IMR-90 (cell line): Measurements from ENCODE around the gene DNAJB8. TPM values are rescaled to one million over a fixed set of nuclear protein-coding genes. Genes with fewer than 3 reads are reported as not detected.

ENCODE experiments used
- ATAC-seq: fragments of 200-7000 bp; cut with Tn5 transposase; 2 replicates; pipeline ENCODE4 v1.9.1; 2020; ENCODE audit warnings: low read depth, mild to moderate bottlenecking, moderate library complexity
- BruUV-seq: library from RNA; stranded (reverse); fragments of 400-500 nt; replicated peaks from 2 replicates; lab custom pipeline; 2021; lab: Mats Ljungman, UMichigan
- CTCF ChIA-PET: fragments of 300-600 bp; formaldehyde crosslinking; extraction: SDS; loops from one replicate; lab custom pipeline; 2021; ENCODE audit warnings: antibody characterized with exemption; lab: Yijun Ruan, JAX
- POLR2A ChIA-PET: fragments of 300-600 bp; sonication (Branson Sonifier 250); formaldehyde crosslinking; loops from one replicate; lab custom pipeline; 2022; ENCODE audit warnings: antibody characterized with exemption; ENCODE audit not compliant: unreplicated experiment; lab: Charles Lee
- DNase-seq: peaks from one replicate; pipeline ENCODE4 v3.0.0; 2013
- H2AFZ ChIP-seq: replicated peaks from 2 replicates; pipeline ENCODE3; 2013; ENCODE audit warnings: low read length, mild to moderate bottlenecking; ENCODE audit not compliant: poor library complexity
- H2AK5ac ChIP-seq: 2 replicates; pipeline ENCODE4 v1.6.1; 2013; ENCODE audit warnings: low read depth, low read length, inconsistent platforms
- H2AK9ac ChIP-seq: replicated peaks from 2 replicates; pipeline ENCODE3; 2013; ENCODE audit warnings: mild to moderate bottlenecking, low read depth, low read length, moderate library complexity; ENCODE audit not compliant: poor library complexity
- H2BK120ac ChIP-seq: 2 replicates; pipeline ENCODE4 v1.6.1; 2013; ENCODE audit warnings: low read depth, low read length, inconsistent platforms
- H2BK15ac ChIP-seq: 3 replicates; pipeline ENCODE4 v1.6.1; 2013; ENCODE audit warnings: low read depth, low read length, inconsistent platforms
- H2BK20ac ChIP-seq: 2 replicates; pipeline ENCODE4 v1.6.1; 2013; ENCODE audit warnings: low read depth, mild to moderate bottlenecking, inconsistent platforms, low read length, moderate library complexity
- H2BK5ac ChIP-seq: 2 replicates; pipeline ENCODE4 v1.6.1; 2013; ENCODE audit warnings: mild to moderate bottlenecking, low read depth, low read length, inconsistent platforms; ENCODE audit not compliant: poor library complexity, severe bottlenecking
- H3K14ac ChIP-seq: replicated peaks from 2 replicates; pipeline ENCODE4 v1.6.1; 2013; ENCODE audit warnings: low read depth, low read length, inconsistent platforms
- H3K18ac ChIP-seq: 2 replicates; pipeline ENCODE4 v1.6.1; 2013; ENCODE audit warnings: low read depth, low read length, control low read depth
- H3K23ac ChIP-seq: 2 replicates; pipeline ENCODE4 v1.6.1; 2013; ENCODE audit warnings: low read depth, low read length, inconsistent platforms
- H3K27ac ChIP-seq: 2 replicates; pipeline ENCODE4 v1.5.1; 2013; ENCODE audit warnings: mild to moderate bottlenecking, control low read depth, low read length; ENCODE audit not compliant: insufficient read depth
- H3K27me3 ChIP-seq: 2 replicates; pipeline ENCODE4 v1.6.1; 2013; ENCODE audit warnings: low read length; ENCODE audit not compliant: control insufficient read depth, insufficient read depth
- H3K36me3 ChIP-seq: 2 replicates; pipeline ENCODE4 v1.6.1; 2013; ENCODE audit warnings: low read length, mixed read lengths; ENCODE audit not compliant: control insufficient read depth, insufficient read depth
- H3K4ac ChIP-seq: 2 replicates; pipeline ENCODE4 v1.6.1; 2013; ENCODE audit warnings: low read depth, low read length, inconsistent platforms
- H3K4me1 ChIP-seq: 2 replicates; pipeline ENCODE4 v1.6.1; 2013; ENCODE audit warnings: low read length, mixed read lengths; ENCODE audit not compliant: control insufficient read depth, insufficient read depth
- H3K4me2 ChIP-seq: 2 replicates; pipeline ENCODE4 v1.6.1; 2013; ENCODE audit warnings: low read depth, mild to moderate bottlenecking, control low read depth, low read length, moderate library complexity
- H3K4me3 ChIP-seq: 2 replicates; pipeline ENCODE4 v1.5.1; 2013; ENCODE audit warnings: low read depth, mild to moderate bottlenecking, control low read depth, low read length, moderate library complexity; ENCODE audit not compliant: insufficient read depth
- H3K56ac ChIP-seq: 2 replicates; pipeline ENCODE4 v1.6.1; 2013; ENCODE audit warnings: low read length, inconsistent platforms; ENCODE audit not compliant: insufficient read depth; ENCODE audit errors: extremely low read depth
- H3K79me1 ChIP-seq, 2 experiments: 2 replicates each; pipeline ENCODE4 v1.6.1; 2013; ENCODE audit warnings: low read length in 2 of 2, inconsistent platforms in 1 of 2, low read depth in 1 of 2
- H3K9ac ChIP-seq: 2 replicates; pipeline ENCODE4 v1.6.1; 2013; ENCODE audit warnings: low read depth, low read length, control low read depth
- H3K9me1 ChIP-seq: 2 replicates; pipeline ENCODE4 v1.6.1; 2013; ENCODE audit warnings: low read length, inconsistent platforms; ENCODE audit not compliant: insufficient read depth
- H3K9me3 ChIP-seq: 2 replicates; pipeline ENCODE4 v1.6.1; 2013; ENCODE audit warnings: low read length; ENCODE audit not compliant: control insufficient read depth, insufficient read depth
- H4K20me1 ChIP-seq: 2 replicates; pipeline ENCODE4 v1.6.1; 2013; ENCODE audit warnings: low read length, inconsistent platforms; ENCODE audit not compliant: insufficient read depth
- H4K5ac ChIP-seq: 2 replicates; pipeline ENCODE4 v1.6.1; 2013; ENCODE audit warnings: mild to moderate bottlenecking, low read depth, low read length, control low read depth
- H4K8ac ChIP-seq, 2 experiments: 2 replicates each; pipeline ENCODE4 v1.6.1; 2013; ENCODE audit warnings: low read depth in 2 of 2, low read length in 2 of 2, control low read depth in 1 of 2, inconsistent platforms in 1 of 2
- H4K91ac ChIP-seq: 2 replicates; pipeline ENCODE4 v1.6.1; 2013; ENCODE audit warnings: low read depth, low read length, inconsistent platforms; ENCODE audit not compliant: insufficient read depth
- BHLHE40 ChIP-seq: fragments of 150-350 bp; IDR thresholded peaks from 2 replicates; pipeline ENCODE4 v1.6.1; 2016; ENCODE audit warnings: mild to moderate bottlenecking, low read depth, low read length
- CEBPB ChIP-seq: IDR thresholded peaks from 2 replicates; pipeline ENCODE4 v1.6.1; 2012; ENCODE audit warnings: low read depth, low read length, improper control_type of control experiment
- CHD1 ChIP-seq: IDR thresholded peaks from 2 replicates; pipeline ENCODE4 v1.6.1; 2012; ENCODE audit warnings: low read depth, low read length, improper control_type of control experiment
- ELK1 ChIP-seq: fragments of 150-350 bp; IDR thresholded peaks from 2 replicates; pipeline ENCODE4 v1.6.1; 2016; ENCODE audit warnings: low read depth, mild to moderate bottlenecking, low read length, moderate library complexity, borderline replicate concordance
- FOS ChIP-seq: fragments of 150-350 bp; IDR thresholded peaks from 2 replicates; pipeline ENCODE4 v1.6.1; 2016; ENCODE audit warnings: low read depth, low read length
- MAFK ChIP-seq: IDR thresholded peaks from 2 replicates; pipeline ENCODE4 v1.6.1; 2012; ENCODE audit warnings: low read depth, low read length, improper control_type of control experiment
- MAZ ChIP-seq: IDR thresholded peaks from 2 replicates; pipeline ENCODE4 v1.6.1; 2012; ENCODE audit warnings: low read depth, mild to moderate bottlenecking, low read length, improper control_type of control experiment, moderate library complexity, borderline replicate concordance
- MXI1 ChIP-seq: IDR thresholded peaks from 2 replicates; pipeline ENCODE4 v1.6.1; 2012; ENCODE audit warnings: low read depth, mild to moderate bottlenecking, low read length, moderate library complexity, borderline replicate concordance
- NFE2L2 ChIP-seq: fragments of 150-350 bp; IDR thresholded peaks from 2 replicates; pipeline ENCODE4 v1.6.1; 2016; ENCODE audit warnings: low read depth, mild to moderate bottlenecking, low read length
- RAD21 ChIP-seq: IDR thresholded peaks from 2 replicates; pipeline ENCODE4 v1.6.1; 2012; ENCODE audit warnings: low read length, improper control_type of control experiment
- RCOR1 ChIP-seq: IDR thresholded peaks from 2 replicates; pipeline ENCODE4 v1.6.1; 2012; ENCODE audit warnings: mild to moderate bottlenecking, low read length, improper control_type of control experiment; ENCODE audit not compliant: insufficient replicate concordance
- RFX5 ChIP-seq: IDR thresholded peaks from 2 replicates; pipeline ENCODE4 v1.8.0; 2012; ENCODE audit warnings: low read depth, mild to moderate bottlenecking, low read length, moderate library complexity
- SMC3 ChIP-seq: fragments of 150-350 bp; IDR thresholded peaks from 2 replicates; pipeline ENCODE4 v1.6.1; 2016; ENCODE audit warnings: low read depth, mild to moderate bottlenecking, antibody characterized with exemption, low read length, moderate library complexity
- WGBS, 2 experiments: methylation state at CpG; one replicate each; pipeline versions ENCODE4 v1.1.5 to v1.1.7; 2013; ENCODE audit warnings: missing lambda C conversion rate in 2 of 2; ENCODE audit not compliant: insufficient read length in 1 of 2; ENCODE audit errors: extremely low coverage in 2 of 2; 5-methylcytosine and 5-hydroxymethylcytosine counted together
- dilution Hi-C: fragments of 300-500 bp; cut with HindIII; formaldehyde crosslinking; loops from one replicate; pipeline ENCODE4 v1.14.3; 2018; ENCODE audit warnings: low sequenced_read_pairs; ENCODE audit not compliant: unreplicated experiment
- in situ Hi-C: fragments of 300-500 bp; cut with MboI; formaldehyde crosslinking; loops from 3 replicates; pipeline ENCODE4 v1.14.3; 2019; ENCODE audit warnings: low sequenced_read_pairs, inconsistent platforms, mixed read lengths
- intact Hi-C: fragments of 100-400 bp; cut with micrococcal nuclease; formaldehyde crosslinking; loops from 2 replicates; pipeline ENCODE4 v1.10.0; 2022
- polyA plus RNA-seq, 3 experiments: library from polyadenylated mRNA; depleted of rRNA; stranded (reverse); fragments of >200 nt; gene quantifications; 2 replicates each; pipeline ENCODE4 v1.2.3, GENCODE V29; 2012; ENCODE audit warnings: low replicate concordance in 1 of 3
- total RNA-seq: library from RNA; depleted of rRNA; stranded (reverse); fragments of >200 nt; gene quantifications from 2 replicates; pipeline ENCODE4 v1.2.3, GENCODE V29; 2012

The DNAJB8 gene
- total and polyA plus RNA-seq, 2 of the 4 experiments (the other 2 are of a cell fraction) = not detected

DNA sequence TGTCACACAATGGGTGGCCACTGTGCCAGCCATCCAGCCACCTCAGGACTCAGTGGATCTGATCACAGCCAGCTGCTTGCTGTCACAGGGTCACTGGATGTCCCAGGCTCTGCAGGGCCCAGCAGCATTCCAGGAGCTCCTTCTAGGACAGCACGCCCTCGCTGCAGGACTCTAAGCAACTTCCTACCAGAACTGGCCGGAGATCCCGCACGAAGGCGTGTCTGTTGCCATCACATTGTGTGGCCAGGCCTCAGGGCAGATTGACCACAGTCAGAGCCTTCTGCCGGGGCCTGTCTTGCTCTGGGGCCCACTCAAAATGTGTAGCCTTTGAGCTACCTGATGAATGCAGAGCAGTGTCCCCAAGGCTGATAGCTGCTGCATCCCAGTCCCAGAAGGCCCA, 24.6 kb downstream of the DNAJB8 start:
- Histone ChIP-seq H3K27me3 (peaks cover 53% of the 10 kb centered on the region), H2BK120ac (no peak overlapping the region), H2AK5ac (no peak overlapping the region), H2BK15ac (no peak overlapping the region), H2BK20ac (no peak overlapping the region), H3K9me3 (no peaks in the 10 kb centered on the region), H3K9me1 (no peaks in the 10 kb centered on the region), H3K4me3 (no peak overlapping the region), H3K79me1 (no peaks in the 10 kb centered on the region), H4K20me1 (no peaks in the 10 kb centered on the region), H3K56ac (no peak overlapping the region), H3K23ac (no peak overlapping the region), H3K27ac (no peak overlapping the region), H3K14ac (no peak overlapping the region), H3K18ac (no peak overlapping the region), H4K8ac (no peak overlapping the region), H3K9ac (no peak overlapping the region), H2AFZ (no peak overlapping the region), H3K4me1 (no peaks in the 10 kb centered on the region), H4K91ac (no peak overlapping the region), H2BK5ac (no peak overlapping the region), H4K5ac (no peak overlapping the region), H2AK9ac (no peak overlapping the region), H3K4ac (no peak overlapping the region), H3K36me3 (no peaks in the 10 kb centered on the region), H3K4me2 (no peak overlapping the region)
- in situ Hi-C loops (no loop called here), dilution Hi-C loops (no loop called here), intact Hi-C loops (no loop called here)
- ATAC-seq (no peak), DNase-seq (no peak)
- BruUV-seq = no TSS peak
- CTCF ChIA-PET = no interaction called here
- no peak for TF ChIP-seq RFX5
- no peak for TF ChIP-seq ELK1
- no peak for TF ChIP-seq MAZ
- TF ChIP-seq MXI1 = no peak
- TF ChIP-seq NFE2L2 = no peak
- no peak for TF ChIP-seq MAFK
- no peak for TF ChIP-seq RAD21
- TF ChIP-seq SMC3 = no peak
- TF ChIP-seq CEBPB = no peak
- no peak for TF ChIP-seq CHD1
- TF ChIP-seq RCOR1 = no peak
- no peak for TF ChIP-seq FOS
- TF ChIP-seq BHLHE40 = no peak
- 43% methylated on average over 1 of the region's 7 CpGs; no CpG with 5 or more reads in 1 of the 2 experiments for WGBS, 2 experiments
- POLR2A ChIA-PET = no interaction called here
